Measurements from ENCODE around the gene JMJD8. TPM values are rescaled to one million over a fixed set of nuclear protein-coding genes. Genes with fewer than 3 reads are reported as not detected.

Gene JMJD8
- total RNA-seq, 1 donor from 2014 or later: 57.6 TPM

- DNase-seq (ENCODE audit: extremely low spot score, unreplicated experiment): no peak
- no peak overlapping the region for H3K27ac Mint-ChIP-seq (ENCODE audit: unreplicated experiment)
- H3K9me3 Mint-ChIP-seq (ENCODE audit: unreplicated experiment): no peaks in the 10 kb centered on the region
- H3K4me3 Mint-ChIP-seq (ENCODE audit: unreplicated experiment): peak overlapping the region; percentile 52
- TF ChIP-seq CTCF (IDR thresholded peaks at IDR 0.05): no peak
- peaks cover 3% of the 10 kb centered on the region for H3K4me1 Mint-ChIP-seq (ENCODE audit: unreplicated experiment)
- H3K27me3 Mint-ChIP-seq (ENCODE audit: unreplicated experiment): no peaks in the 10 kb centered on the region
- H3K36me3 Mint-ChIP-seq (ENCODE audit: unreplicated experiment): no peaks in the 10 kb centered on the region
Measured at GRCh38 chr16:727291-727977, 43.3 kb upstream of the JMJD8 start.

- Mint-ChIP-seq H3K36me3 (ENCODE audit: unreplicated experiment) (no peaks in the 10 kb centered on the region), H3K4me3 (ENCODE audit: unreplicated experiment) (peak within 1 kb of the TSS; percentile 66), H3K27me3 (ENCODE audit: unreplicated experiment) (no peaks in the 10 kb centered on the region), H3K27ac (ENCODE audit: unreplicated experiment) (no peak within 1 kb of the TSS), H3K4me1 (ENCODE audit: unreplicated experiment) (peaks cover 3% of the 10 kb centered on the region), H3K9me3 (ENCODE audit: unreplicated experiment) (no peaks in the 10 kb centered on the region)
- DNase-seq (ENCODE audit: extremely low spot score, unreplicated experiment): no peak
- no peak for TF ChIP-seq CTCF (IDR thresholded peaks at IDR 0.05)
Measured at GRCh38 chr16:726438-727290, 42.5 kb upstream of the JMJD8 start, which contains the start of the genes CCDC78 and HAGHL. Gene CCDC78 (minus strand): TSS chr16:726443. CDS start chr16:726367, 76 bp downstream. Gene HAGHL (plus strand): TSS chr16:727106. CDS start chr16:727510, 404 bp downstream.

- H3K36me3 Mint-ChIP-seq (ENCODE audit: unreplicated experiment): no peaks in the 10 kb centered on the region
- H3K9me3 Mint-ChIP-seq (ENCODE audit: unreplicated experiment): no peaks in the 10 kb centered on the region
- H3K27me3 Mint-ChIP-seq (ENCODE audit: unreplicated experiment): no peaks in the 10 kb centered on the region
- H3K27ac Mint-ChIP-seq (ENCODE audit: unreplicated experiment): no peak overlapping the region
- no peak for TF ChIP-seq CTCF (IDR thresholded peaks at IDR 0.05)
- peak overlapping the region; percentile 66 for H3K4me3 Mint-ChIP-seq (ENCODE audit: unreplicated experiment)
- peaks cover 3% of the 10 kb centered on the region for H3K4me1 Mint-ChIP-seq (ENCODE audit: unreplicated experiment)
- no peak for DNase-seq (ENCODE audit: extremely low spot score, unreplicated experiment)
Measured at GRCh38 chr16:726188-726437, 42.0 kb upstream of the JMJD8 start.

GRCh38 chr16:725463-726187, 41.5 kb upstream of the JMJD8 start:
- peaks cover 4% of the 10 kb centered on the region for H3K4me1 Mint-ChIP-seq (ENCODE audit: unreplicated experiment)
- no peaks in the 10 kb centered on the region for H3K9me3 Mint-ChIP-seq (ENCODE audit: unreplicated experiment)
- DNase-seq (ENCODE audit: extremely low spot score, unreplicated experiment): no peak
- H3K36me3 Mint-ChIP-seq (ENCODE audit: unreplicated experiment): no peaks in the 10 kb centered on the region
- H3K27me3 Mint-ChIP-seq (ENCODE audit: unreplicated experiment): no peaks in the 10 kb centered on the region
- H3K4me3 Mint-ChIP-seq (ENCODE audit: unreplicated experiment): no peak overlapping the region
- TF ChIP-seq CTCF (IDR thresholded peaks at IDR 0.05): no peak
- H3K27ac Mint-ChIP-seq (ENCODE audit: unreplicated experiment): no peak overlapping the region

GRCh38 chr16:725041-725376, 40.9 kb upstream of the JMJD8 start:
- Mint-ChIP-seq H3K27me3 (ENCODE audit: unreplicated experiment) (no peaks in the 10 kb centered on the region), H3K36me3 (ENCODE audit: unreplicated experiment) (no peaks in the 10 kb centered on the region), H3K4me3 (ENCODE audit: unreplicated experiment) (no peak overlapping the region), H3K27ac (ENCODE audit: unreplicated experiment) (no peak overlapping the region), H3K9me3 (ENCODE audit: unreplicated experiment) (no peaks in the 10 kb centered on the region), H3K4me1 (ENCODE audit: unreplicated experiment) (peaks cover 10% of the 10 kb centered on the region)
- TF ChIP-seq CTCF (IDR thresholded peaks at IDR 0.05): no peak
- no peak for DNase-seq (ENCODE audit: extremely low spot score, unreplicated experiment)

All from osteocyte (in vitro differentiated cells).